Ishikawa (cell line): Measurements from ENCODE around the gene SSR4.

Experiments
- EP300 ChIP-seq: IDR thresholded peaks from 2 replicates; pipeline ENCODE4 v1.6.1; 2012; ENCODE audit warnings: borderline replicate concordance
- MAX ChIP-seq: IDR thresholded peaks from 2 replicates; pipeline ENCODE4 v1.6.1; 2012
- REST ChIP-seq: IDR thresholded peaks from 2 replicates; pipeline ENCODE4 v1.6.1; 2012; ENCODE audit warnings: low read depth, mild to moderate bottlenecking
- YY1 ChIP-seq: IDR thresholded peaks from 2 replicates; pipeline ENCODE4 v1.6.1; 2012; ENCODE audit warnings: low read depth

GRCh38 chrX:153802513-153803045 is 8.1 kb downstream of the SSR4 start:
- TF ChIP-seq REST (no peak), YY1 (no peak), EP300 (no peak), MAX (no peak)
